ENCODE results near the gene GP5.
A peak's percentile ranks its signal among the peaks of the same experiment; 100 is the strongest.

The GP5 gene

GRCh38 chr3:194397757-194398312 lies 1.2 kb downstream of the GP5 start:
- DNase-seq (ENCODE audit: low read depth), result no peak

DNA sequence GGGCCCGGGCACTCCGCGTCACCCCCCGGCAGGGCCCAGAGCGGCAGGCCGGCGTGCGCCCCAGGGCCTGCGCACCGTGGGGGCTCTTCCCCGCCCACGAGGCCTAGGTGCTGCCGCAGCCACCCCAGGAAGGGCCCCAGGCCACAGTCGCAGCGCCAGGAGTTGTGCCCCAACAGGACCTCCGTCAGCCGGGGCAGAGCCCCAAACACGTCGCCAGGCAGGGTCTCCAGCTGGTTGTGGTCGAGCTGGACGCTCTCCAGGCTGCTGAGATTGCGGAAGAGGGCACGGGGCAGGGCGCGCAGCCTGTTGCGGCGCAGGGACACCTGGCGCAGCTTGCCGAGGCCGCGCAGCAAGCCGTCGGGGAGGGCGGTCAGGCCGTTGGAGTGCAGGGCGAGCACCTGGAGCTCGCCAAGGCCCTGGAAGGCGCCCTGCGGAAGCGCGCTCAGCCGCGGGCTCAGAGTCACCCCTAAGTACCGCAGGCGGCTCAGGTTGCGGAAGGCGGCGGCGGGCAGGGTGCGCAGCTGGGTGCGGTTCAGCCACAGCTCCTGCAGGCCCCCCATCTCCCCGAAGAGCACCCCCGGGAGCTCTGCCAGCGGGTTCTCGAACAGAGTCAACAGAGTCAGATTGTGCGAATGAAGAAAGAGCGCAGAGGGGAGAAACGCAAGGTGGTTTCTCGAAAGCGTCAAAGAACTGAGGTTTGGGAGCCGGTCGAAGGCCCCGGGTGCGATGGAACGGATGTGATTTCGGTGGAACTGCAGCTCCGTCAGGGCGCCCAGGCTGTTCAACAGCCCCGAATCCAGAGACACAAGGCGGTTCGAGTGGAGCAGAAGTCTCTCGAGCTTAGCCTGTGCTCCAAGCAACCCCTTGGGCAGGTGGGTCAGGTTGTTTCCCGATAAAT lies 2.0 kb downstream of the GP5 start:
- DNase-seq (ENCODE audit: low read depth), result no peak

DNA sequence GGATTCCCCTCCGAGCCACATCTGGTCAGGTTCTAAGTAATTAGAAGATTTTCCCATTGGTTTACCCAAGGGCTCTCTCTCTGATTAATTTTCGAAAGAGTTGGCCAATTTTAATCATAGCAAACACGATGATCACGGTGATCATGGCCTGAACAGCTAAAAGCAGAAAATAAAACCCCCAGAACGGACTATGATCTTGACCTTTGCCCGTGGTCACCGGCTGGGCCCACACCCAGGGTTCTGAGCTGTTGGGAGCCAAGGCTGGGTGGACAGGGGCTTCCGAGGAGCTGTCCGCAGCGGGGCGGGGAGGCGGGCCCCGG lies 2.6 kb downstream of the GP5 start:
- no peak for DNase-seq (ENCODE audit: low read depth)

GRCh38 chr3:194395778-194396538 lies 3.1 kb downstream of the GP5 start:
- DNase-seq (ENCODE audit: low read depth), result peak; percentile 70

DNA sequence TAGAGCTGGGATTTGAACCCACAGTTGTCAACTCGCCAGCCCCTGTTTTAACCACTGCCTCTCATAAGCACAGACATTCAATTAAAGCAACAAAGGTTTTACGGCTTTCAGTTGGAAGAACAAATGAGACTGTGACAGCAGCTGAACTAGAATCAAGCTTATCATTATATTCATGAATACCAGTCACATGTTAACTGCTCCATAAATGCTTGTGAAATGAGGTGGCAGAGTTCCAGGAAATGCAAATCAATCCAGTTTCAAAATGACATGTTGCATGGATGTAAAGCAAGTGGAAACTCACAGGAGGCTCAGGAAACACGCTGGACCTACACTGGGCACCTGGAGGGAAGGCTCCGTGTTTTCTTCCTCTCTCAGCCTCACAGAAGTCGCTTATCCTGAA lies 3.9 kb downstream of the GP5 start:
- DNase-seq (ENCODE audit: low read depth), result no peak

GRCh38 chr3:194392576-194392975 lies 6.5 kb downstream of the GP5 start:
- no peak for DNase-seq (ENCODE audit: low read depth)

GRCh38 chr3:194390835-194391234 lies 8.2 kb downstream of the GP5 start:
- DNase-seq (ENCODE audit: low read depth), result no peak

DNA sequence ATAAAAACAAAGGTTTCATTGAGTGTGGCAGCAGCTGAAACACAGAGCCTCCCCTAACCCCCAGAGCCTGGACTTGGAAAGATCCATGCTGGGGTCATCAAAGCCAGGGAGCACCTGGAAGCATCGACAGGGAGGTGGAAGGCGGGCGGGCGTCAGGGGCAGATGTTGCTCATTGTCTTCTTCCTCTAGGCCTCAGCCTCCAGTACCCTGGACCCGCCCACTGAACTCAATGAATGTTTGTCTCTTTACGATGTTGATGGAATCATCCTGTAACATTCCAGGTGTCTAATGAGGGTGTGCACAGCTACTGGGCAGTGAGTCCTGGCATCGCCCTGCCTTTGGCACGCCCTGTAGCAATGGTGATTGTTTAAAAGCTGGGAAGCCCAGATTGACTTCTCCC lies 9.8 kb downstream of the GP5 start:
- DNase-seq (ENCODE audit: low read depth), result no peak

DNA sequence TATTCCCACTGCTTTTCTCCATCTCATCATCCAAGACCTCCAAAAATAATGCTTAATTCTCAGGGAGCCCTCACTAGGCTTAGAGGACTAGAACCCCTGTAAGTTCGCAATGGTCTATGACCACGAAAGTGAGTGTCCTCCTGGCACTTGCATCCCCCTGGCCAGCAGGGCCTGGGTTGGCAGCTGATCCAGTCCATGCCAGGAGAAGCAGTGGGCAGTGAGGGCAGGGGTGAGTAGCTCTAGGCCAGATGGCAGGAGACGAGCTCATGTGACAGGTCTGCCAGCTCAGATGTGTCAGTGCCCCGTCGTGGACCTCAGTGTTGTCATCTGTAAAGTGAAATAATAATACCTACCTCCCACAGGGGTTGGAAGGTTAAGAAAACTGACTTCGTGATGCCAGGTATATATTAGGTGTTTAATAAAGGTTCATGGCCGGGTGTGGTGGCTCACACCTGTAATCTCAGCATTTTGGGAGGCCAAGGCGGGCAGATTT lies 11.1 kb downstream of the GP5 start:
- DNase-seq (ENCODE audit: low read depth), result no peak

- DNase-seq (ENCODE audit: low read depth), result no peak
These were observed 11.8 kb downstream of the GP5 start for GRCh38 chr3:194387276-194387675.

GRCh38 chr3:194386648-194387047 lies 12.4 kb downstream of the GP5 start:
- no peak for DNase-seq (ENCODE audit: low read depth)

GRCh38 chr3:194386066-194386465 lies 13.0 kb downstream of the GP5 start:
- no peak for DNase-seq (ENCODE audit: low read depth)

GRCh38 chr3:194384569-194385001 lies 14.5 kb downstream of the GP5 start:
- no peak for DNase-seq (ENCODE audit: low read depth)

DNA sequence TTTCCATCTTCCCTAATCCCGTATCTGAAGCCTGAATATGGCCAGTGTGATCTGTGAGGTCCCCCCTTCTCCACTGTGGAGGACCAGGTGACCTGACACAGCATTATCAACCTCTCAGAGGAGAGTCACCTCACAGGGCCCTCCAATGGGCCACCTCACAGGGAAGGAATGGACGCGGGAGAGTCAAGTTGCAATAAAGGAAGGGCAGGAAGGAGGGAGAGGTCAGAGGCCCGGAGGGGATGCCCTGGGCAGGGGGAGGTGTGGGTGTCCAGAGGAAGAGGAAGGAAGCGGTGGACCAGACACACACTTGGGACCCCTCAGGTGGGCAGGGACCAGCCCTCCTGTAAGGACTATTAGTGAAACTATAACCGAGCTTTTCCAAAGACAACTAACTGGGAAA lies 14.9 kb downstream of the GP5 start:
- DNase-seq (ENCODE audit: low read depth), result no peak

DNA sequence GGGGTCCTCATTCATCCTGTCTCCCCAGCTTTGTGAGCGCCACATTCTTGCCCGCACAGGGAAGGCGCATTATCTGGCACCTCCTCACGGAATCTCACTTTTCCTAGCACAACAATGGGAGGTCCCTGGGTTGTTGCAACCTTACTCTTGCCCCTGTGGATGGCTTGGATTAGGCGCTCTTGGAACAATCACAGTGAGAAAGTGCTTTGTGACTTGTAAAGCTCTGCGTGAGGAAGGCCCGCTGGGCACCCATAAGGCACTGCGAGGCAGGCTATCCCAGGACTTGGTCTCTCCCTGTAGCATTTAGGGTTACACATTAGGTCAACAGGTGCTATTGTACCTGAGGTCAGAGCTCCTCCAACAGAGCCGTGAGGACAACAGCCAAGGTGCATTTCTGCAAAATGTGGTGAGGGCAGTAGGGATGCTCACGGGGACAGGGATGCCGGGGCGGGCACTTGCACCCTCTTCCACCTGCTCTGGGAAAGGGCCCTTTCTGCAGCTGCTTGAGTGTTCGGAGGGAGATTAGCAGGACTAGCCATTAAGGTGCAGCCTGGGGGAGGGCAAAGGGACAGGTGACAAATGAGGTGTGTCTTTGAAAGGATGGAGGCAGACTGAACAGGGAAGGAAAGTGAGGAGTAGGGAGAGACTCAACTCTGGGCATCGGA lies 15.7 kb downstream of the GP5 start:
- DNase-seq (ENCODE audit: low read depth), result no peak

- DNase-seq (ENCODE audit: low read depth), result no peak
These were observed 16.2 kb downstream of the GP5 start for GRCh38 chr3:194382892-194383223.

DNA sequence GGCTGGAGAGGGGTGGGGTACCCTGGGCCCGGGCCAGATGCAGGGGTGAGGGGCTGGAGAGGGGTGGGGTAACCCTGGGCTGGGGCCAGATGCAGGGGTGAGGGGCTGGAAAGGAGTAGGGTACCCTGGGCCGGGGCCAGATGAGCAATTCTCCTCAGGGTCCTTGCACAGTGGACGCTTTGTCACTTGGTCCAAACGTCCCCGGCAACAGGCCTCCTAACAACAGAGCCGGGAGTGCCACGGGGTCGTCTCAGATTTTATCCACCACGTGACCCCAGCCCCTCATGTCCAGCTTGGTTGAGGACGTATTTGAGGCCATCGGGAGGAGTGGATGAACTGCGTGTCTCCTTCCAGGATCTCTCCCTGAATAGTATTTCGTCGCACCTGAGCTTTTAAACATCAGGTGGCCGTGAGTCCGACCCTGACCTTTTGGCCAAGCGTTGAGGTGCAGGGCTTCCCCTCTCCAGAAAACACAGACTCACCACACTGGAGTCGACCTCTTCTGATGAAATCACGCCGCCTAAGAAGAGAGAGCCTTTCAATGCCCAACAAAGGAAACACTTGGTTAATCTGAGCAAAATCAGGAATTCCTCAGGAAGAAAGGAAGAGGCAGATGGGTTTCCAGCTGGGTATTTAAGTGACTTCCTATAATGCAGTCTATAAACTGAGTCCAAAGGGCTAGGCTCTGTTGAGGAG lies 16.7 kb downstream of the GP5 start:
- DNase-seq (ENCODE audit: low read depth), result no peak

DNA sequence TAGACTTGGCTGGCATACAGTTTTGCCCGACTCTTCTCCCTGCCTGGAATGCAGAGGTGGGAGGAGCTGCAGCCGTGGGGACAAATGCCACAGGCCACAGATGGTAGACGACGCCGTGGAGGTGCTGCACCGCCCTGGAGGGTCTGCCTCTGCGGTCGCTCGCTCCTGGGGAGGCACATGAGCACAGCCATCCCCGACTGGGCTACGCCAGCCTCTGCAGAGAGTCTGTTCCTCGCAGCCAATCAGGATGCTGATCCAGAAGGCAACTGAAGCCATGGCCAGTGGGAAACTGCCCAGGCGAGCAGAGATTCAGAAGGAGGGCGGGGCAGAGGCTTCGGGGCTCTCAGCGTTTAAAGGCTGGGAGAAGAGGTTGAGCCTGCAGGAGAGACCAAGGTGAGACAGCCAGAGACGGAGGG lies 17.6 kb downstream of the GP5 start:
- no peak for DNase-seq (ENCODE audit: low read depth)

GRCh38 chr3:194380326-194380725 lies 18.7 kb downstream of the GP5 start:
- DNase-seq (ENCODE audit: low read depth), result no peak

DNA sequence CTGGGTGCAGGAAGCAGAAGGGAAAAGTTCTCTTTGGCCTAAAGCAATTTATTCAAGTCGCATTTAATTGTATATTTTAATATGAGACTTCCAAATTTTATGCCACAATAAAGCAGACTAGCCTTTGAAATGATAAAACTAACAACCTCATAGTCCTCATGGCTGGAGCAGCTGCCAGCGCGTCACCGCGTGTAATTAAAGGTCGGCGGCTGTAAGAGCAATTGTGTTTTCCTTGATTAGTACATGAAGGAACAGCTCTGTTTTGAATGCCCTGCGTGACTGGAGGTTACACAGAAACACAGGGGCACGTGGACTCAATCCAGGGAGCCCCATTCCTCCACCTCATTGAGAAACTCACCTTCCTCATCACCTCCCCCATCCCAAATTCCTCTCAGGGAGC lies 19.4 kb downstream of the GP5 start:
- DNase-seq (ENCODE audit: low read depth), result no peak

GRCh38 chr3:194379231-194379630 lies 19.8 kb downstream of the GP5 start:
- DNase-seq (ENCODE audit: low read depth), result no peak

DNA sequence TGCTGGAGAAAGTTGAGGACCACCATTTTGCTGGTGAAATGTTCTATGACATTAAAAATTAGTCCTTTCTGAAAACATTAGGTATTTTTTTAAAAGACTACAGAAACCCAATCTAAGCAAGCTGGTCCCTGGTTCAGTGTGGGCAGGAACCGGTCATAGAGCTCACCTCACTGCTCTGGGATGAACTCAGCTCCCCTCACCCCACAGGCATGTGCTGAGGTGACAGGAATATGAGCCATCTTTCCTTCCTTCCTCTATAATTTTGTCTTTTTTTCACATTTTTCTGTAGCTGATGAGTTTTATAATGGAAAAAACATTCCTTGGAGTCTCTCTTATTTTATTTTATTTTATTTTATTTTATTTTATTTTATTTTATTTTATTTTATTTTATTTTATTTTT lies 21.4 kb downstream of the GP5 start:
- DNase-seq (ENCODE audit: low read depth), result no peak
